ENCODE data around the gene C17orf78. TPM values are rescaled to one million over a fixed set of nuclear protein-coding genes. Genes with fewer than 3 reads are reported as not detected.

The C17orf78 gene
- total and polyA plus RNA-seq, 2 of the 13 experiments (the other 11 are each of a cell fraction or from before 2014, with no cell fraction given), result not detected

- TF ChIP-seq FUBP1 (CRISPR knock-in tag; IDR thresholded peaks at IDR 0.05; ENCODE audit: borderline replicate concordance), result no peak
- TF ChIP-seq BRF2 (CRISPR knock-in tag; IDR thresholded peaks at IDR 0.05), result 0 out of 2 replicates have a peak, but pooled peaks have one; percentile 25
- TF ChIP-seq ZNF788 (CRISPR knock-in tag; IDR thresholded peaks at IDR 0.05; ENCODE audit: borderline replicate concordance), result no peak
- no peak for TF ChIP-seq CCDC6 (CRISPR knock-in tag; IDR thresholded peaks at IDR 0.05)
- TF ChIP-seq NFAT5 (CRISPR knock-in tag; IDR thresholded peaks at IDR 0.05), result no peak
- TF ChIP-seq MNT (IDR thresholded peaks at IDR 0.05), result peak; percentile 69
- no peak for TF ChIP-seq ZNF740 (CRISPR knock-in tag; IDR thresholded peaks at IDR 0.05)
- no peak for TF ChIP-seq ARID2 (CRISPR knock-in tag; IDR thresholded peaks at IDR 0.05; ENCODE audit: borderline replicate concordance)
- TF ChIP-seq ZBTB37 (CRISPR knock-in tag; IDR thresholded peaks at IDR 0.05), result no peak
- no peak; the same call in 1 of the 2 replicates for TF ChIP-seq ZSCAN29 (CRISPR knock-in tag; conservative IDR thresholded peaks at IDR 0.05)
- no peak for TF ChIP-seq ZSCAN31 (CRISPR knock-in tag; IDR thresholded peaks at IDR 0.05; ENCODE audit: low read depth)
- TF ChIP-seq ATF5 (CRISPR knock-in tag; IDR thresholded peaks at IDR 0.05; ENCODE audit: low read depth), result no peak
- no peak for TF ChIP-seq ZNF644 (CRISPR knock-in tag; IDR thresholded peaks at IDR 0.05; ENCODE audit: low read depth)
- TF ChIP-seq GZF1 (CRISPR knock-in tag; IDR thresholded peaks at IDR 0.05), result no peak
Measured at GRCh38 chr17:37358098-37358829, 17.5 kb upstream of the C17orf78 start (continued).
